Neuronal stem cell (in vitro differentiated cells): ENCODE measurements around the gene WDR33.

Experiments
- DNase-seq: peaks from one replicate; pipeline ENCODE4 v3.0.0-alpha.2; 2013; ENCODE audit warnings: low spot score
- H2AFZ ChIP-seq: one replicate; pipeline ENCODE4 v1.6.1; 2013; ENCODE audit warnings: mild to moderate bottlenecking, low read length, inconsistent platforms
- H2AK5ac ChIP-seq: 2 replicates; pipeline ENCODE4 v1.6.1; 2013; ENCODE audit warnings: low read depth, mild to moderate bottlenecking, inconsistent platforms, low read length, moderate library complexity, mixed read lengths
- H2BK120ac ChIP-seq: 2 replicates; pipeline ENCODE4 v1.6.1; 2013; ENCODE audit warnings: low read depth, mild to moderate bottlenecking, inconsistent platforms, low read length, moderate library complexity, mixed read lengths
- H2BK12ac ChIP-seq: one replicate; pipeline ENCODE4 v1.6.1; 2013; ENCODE audit warnings: low read length, inconsistent platforms
- H2BK15ac ChIP-seq: 2 replicates; pipeline ENCODE4 v1.6.1; 2013; ENCODE audit warnings: mild to moderate bottlenecking, low read length, inconsistent platforms, mixed read lengths
- H2BK5ac ChIP-seq: one replicate; pipeline ENCODE4 v1.6.1; 2013; ENCODE audit warnings: inconsistent platforms, mild to moderate bottlenecking, low read length, moderate library complexity
- H3K14ac ChIP-seq: one replicate; pipeline ENCODE4 v1.6.1; 2013; ENCODE audit warnings: low read length, inconsistent platforms
- H3K18ac ChIP-seq: 2 replicates; pipeline ENCODE4 v1.6.1; 2013; ENCODE audit warnings: low read length, inconsistent platforms
- H3K23ac ChIP-seq: 2 replicates; pipeline ENCODE4 v1.6.1; 2013; ENCODE audit warnings: low read depth, mild to moderate bottlenecking, mixed read lengths, low read length, inconsistent platforms; ENCODE audit not compliant: poor library complexity
- H3K27ac ChIP-seq: replicated peaks from 3 replicates; pipeline ENCODE4 v1.5.1; 2013; ENCODE audit warnings: low read length, inconsistent platforms
- H3K27me3 ChIP-seq, 3 experiments: 2 replicates each; pipeline ENCODE4 v1.6.1; 2013; ENCODE audit warnings: low read length in 3 of 3, mild to moderate bottlenecking in 2 of 3, inconsistent platforms in 1 of 3, low read depth in 1 of 3, mixed read lengths in 1 of 3, moderate library complexity in 1 of 3; ENCODE audit not compliant: control insufficient read depth in 3 of 3, insufficient read depth in 3 of 3
- H3K36me3 ChIP-seq, 2 donors: replicated peaks in 1 of 2; 2 replicates each; pipeline ENCODE4 v1.6.1; 2013; ENCODE audit warnings: low read length in 2 of 2; ENCODE audit not compliant: control insufficient read depth in 2 of 2, insufficient read depth in 2 of 2
- H3K4ac ChIP-seq: 2 replicates; pipeline ENCODE4 v1.6.1; 2013; ENCODE audit warnings: inconsistent platforms, mild to moderate bottlenecking, low read length, moderate library complexity
- H3K4me1 ChIP-seq, 2 donors: 1 replicate in 1 of 2; 2 replicates in 1 of 2; pipeline ENCODE4 v1.6.1; 2013; ENCODE audit warnings: low read length in 2 of 2, low read depth in 1 of 2; ENCODE audit not compliant: control insufficient read depth in 2 of 2, insufficient read depth in 1 of 2
- H3K4me2 ChIP-seq: one replicate; pipeline ENCODE4 v1.6.1; 2013; ENCODE audit warnings: mild to moderate bottlenecking, low read length, inconsistent platforms; ENCODE audit not compliant: insufficient read depth, poor library complexity, severe bottlenecking
- H3K4me3 ChIP-seq, 2 donors: 2 replicates each; pipeline ENCODE4 v1.5.1; 2013; ENCODE audit warnings: low read length in 2 of 2, mild to moderate bottlenecking in 2 of 2, inconsistent platforms in 1 of 2, moderate library complexity in 1 of 2
- H3K79me1 ChIP-seq: one replicate; pipeline ENCODE4 v1.6.1; 2013; ENCODE audit warnings: low read depth, mild to moderate bottlenecking, inconsistent platforms, low read length, moderate library complexity
- H3K9ac ChIP-seq: one replicate; pipeline ENCODE4 v1.6.1; 2013; ENCODE audit warnings: mild to moderate bottlenecking, low read depth, low read length, inconsistent platforms; ENCODE audit not compliant: poor library complexity
- H3K9me3 ChIP-seq, 2 donors: replicated peaks in 1 of 2; 2 replicates each; pipeline versions ENCODE3 to v1.6.1; 2013; ENCODE audit warnings: low read length in 2 of 2, mild to moderate bottlenecking in 2 of 2, inconsistent platforms in 1 of 2, low read depth in 1 of 2, mixed read lengths in 1 of 2, moderate library complexity in 1 of 2; ENCODE audit not compliant: control insufficient read depth in 2 of 2, insufficient read depth in 1 of 2
- H4K8ac ChIP-seq: one replicate; pipeline ENCODE4 v1.6.1; 2013; ENCODE audit warnings: low read depth, mild to moderate bottlenecking, inconsistent platforms, low read length, moderate library complexity
- H4K91ac ChIP-seq: one replicate; pipeline ENCODE4 v1.6.1; 2013; ENCODE audit warnings: low read length, low read depth, mild to moderate bottlenecking, inconsistent platforms; ENCODE audit not compliant: poor library complexity
- WGBS, 2 donors: extraction: QIAGEN DNeasy Blood & Tissue Kit; methylation state at CpG; one replicate each; pipeline ENCODE4 v1.1.7; 2013; ENCODE audit warnings: missing lambda C conversion rate in 2 of 2, mixed read lengths in 1 of 2; ENCODE audit not compliant: insufficient read length in 2 of 2, insufficient replicate concordance in 1 of 2; ENCODE audit errors: extremely low coverage in 2 of 2; 5-methylcytosine and 5-hydroxymethylcytosine counted together

Gene WDR33

DNA sequence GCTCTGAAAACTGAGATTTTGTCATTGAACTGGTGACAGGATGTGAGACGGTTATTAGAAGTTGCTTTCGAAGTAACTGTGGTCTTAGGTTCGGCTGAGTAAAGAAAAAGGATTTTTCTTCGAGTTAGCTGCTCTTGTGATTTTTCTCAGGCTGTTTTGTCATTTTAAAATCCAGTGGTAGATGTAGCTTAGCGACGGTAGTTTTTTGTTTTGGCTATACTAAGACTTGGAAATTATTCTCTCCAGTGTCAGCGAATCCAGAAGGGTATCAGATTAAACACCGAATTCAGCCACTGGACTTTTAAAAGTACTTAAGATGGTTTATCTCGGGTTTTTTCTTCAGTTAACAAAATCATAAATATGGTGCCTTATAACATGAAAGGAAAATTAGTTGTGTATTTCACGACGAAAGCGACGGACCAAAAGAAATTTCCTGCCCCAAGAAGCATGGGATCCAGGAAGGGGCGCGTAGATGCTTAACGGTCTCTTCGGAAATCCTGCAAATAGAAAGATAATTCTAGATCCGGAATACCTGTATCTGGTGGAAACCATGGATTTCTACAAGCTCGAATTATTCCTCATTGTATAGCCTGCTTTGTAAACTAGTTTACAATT is 108.5 kb downstream of the WDR33 start:
- H3K14ac ChIP-seq, result no peak overlapping the region
- peak overlapping the region; percentile 98 for H3K23ac ChIP-seq
- no peaks in the 10 kb centered on the region for H3K27me3 ChIP-seq
- H4K91ac ChIP-seq, result no peak overlapping the region
- H3K27ac ChIP-seq, result no peak overlapping the region
- peaks cover 0 to 14% of the 10 kb centered on the region in 2 donors for H3K9me3 ChIP-seq
- DNase-seq, result no peak
- H4K8ac ChIP-seq, result no peak overlapping the region
- peak overlapping the region; percentile 73 for H2AK5ac ChIP-seq
- H3K4me2 ChIP-seq, result peak overlapping the region; percentile 94
- H2BK5ac ChIP-seq, result no peak overlapping the region
- H3K4ac ChIP-seq, result no peak overlapping the region
- H2BK120ac ChIP-seq, result no peak overlapping the region
- H2AFZ ChIP-seq, result peak overlapping the region; percentile 89
- H3K9ac ChIP-seq, result peak overlapping the region; percentile 96
- peaks cover 8 to 12% of the 10 kb centered on the region in 2 donors for H3K4me1 ChIP-seq
- H3K18ac ChIP-seq, result no peak overlapping the region
- no CpG with 5 or more reads among the region's 19 CpGs for WGBS, 2 donors
- no peak overlapping the region for H2BK15ac ChIP-seq
- H3K79me1 ChIP-seq, result peaks cover 3% of the 10 kb centered on the region
- no peak overlapping the region for H2BK12ac ChIP-seq
- H3K36me3 ChIP-seq, result peaks cover 10 to 54% of the 10 kb centered on the region in 2 donors
- peak overlapping the region; percentile 64 to 92 for H3K4me3 ChIP-seq

DNA sequence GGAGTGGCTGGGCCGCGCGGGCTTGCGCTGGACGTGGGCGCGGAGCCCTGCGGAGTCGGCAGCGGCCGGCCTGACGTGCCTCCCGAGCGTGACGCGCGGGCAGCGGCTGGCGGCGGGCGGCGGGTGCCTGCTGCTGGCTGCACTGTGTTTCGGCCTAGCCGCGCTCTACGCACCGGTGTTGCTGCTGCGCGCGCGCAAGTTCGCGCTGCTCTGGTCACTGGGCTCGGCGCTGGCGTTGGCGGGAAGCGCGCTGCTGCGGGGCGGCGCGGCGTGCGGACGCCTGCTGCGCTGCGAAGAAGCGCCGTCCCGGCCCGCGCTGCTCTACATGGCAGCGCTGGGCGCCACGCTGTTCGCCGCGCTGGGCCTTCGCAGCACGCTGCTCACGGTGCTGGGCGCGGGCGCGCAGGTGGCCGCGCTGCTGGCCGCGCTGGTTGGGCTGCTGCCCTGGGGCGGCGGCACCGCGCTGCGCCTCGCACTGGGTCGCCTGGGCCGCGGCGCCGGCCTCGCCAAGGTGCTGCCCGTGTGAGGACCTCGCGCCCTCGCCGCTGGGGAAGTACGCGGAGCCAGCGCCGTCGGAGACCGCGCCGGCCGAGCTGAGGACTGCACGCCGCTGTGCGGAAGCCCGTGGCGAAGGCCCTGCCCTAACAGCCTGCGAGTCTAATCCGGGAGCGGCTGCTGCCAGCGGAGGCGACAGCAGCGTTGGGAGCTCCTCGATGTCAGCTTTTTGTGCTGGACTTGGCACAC is 109.1 kb downstream of the WDR33 start:
- H3K27ac ChIP-seq, result peak overlapping the region; percentile 76
- peak overlapping the region; percentile 93 for H4K91ac ChIP-seq
- H3K79me1 ChIP-seq, result peaks cover 3% of the 10 kb centered on the region

DNA sequence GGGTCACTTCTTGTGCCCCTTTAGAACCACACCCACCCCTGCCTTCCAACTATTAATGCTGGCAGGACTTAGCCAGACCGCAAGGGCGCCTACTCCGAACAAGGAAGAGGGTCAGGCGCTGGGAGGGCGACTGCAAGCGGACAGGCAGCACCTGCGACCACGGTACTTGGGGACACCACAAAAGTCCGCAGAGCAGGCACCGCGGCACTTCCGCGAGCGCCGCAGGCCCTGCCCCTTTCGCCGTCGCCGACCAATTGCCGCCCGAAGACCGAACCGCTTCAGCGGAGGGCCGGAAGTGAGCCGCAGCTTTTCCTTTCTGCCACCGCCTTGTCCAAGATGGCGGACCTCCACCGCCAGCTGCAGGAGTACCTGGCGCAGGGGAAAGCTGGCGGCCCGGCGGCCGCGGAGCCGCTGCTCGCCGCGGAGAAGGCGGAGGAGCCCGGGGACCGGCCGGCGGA is 109.7 kb downstream of the WDR33 start, which contains the start of gene SFT2D3:
TSS of gene SFT2D3 (plus strand) at position 305 of the 458 bp plus-strand sequence. CDS start at position 337, 32 bp downstream.
- WGBS, 2 donors, result no CpG with 5 or more reads among the region's 44 CpGs
- peaks cover 4 to 41% of the 10 kb centered on the region in 2 donors for H3K36me3 ChIP-seq

More for the DNA sequence above, 109.1 kb downstream of the WDR33 start:
- Histone ChIP-seq H2BK15ac (peak overlapping the region; percentile 62), H3K4me3 (peak overlapping the region; percentile 64 to 92), H2BK5ac (peak overlapping the region; percentile 72), H4K8ac (no peak overlapping the region), H3K18ac (peak overlapping the region; percentile 97), H3K4me2 (peak overlapping the region; percentile 94), H3K4ac (no peak overlapping the region), H3K9ac (peak overlapping the region; percentile 96), H2AFZ (peak overlapping the region; percentile 89), H3K27me3 (no peaks in the 10 kb centered on the region), H2AK5ac (peak overlapping the region; percentile 73), H2BK12ac (no peak overlapping the region), H2BK120ac (peak overlapping the region; percentile 35), H3K23ac (peak overlapping the region; percentile 98), H3K9me3 (peaks cover 0 to 14% of the 10 kb centered on the region in 2 donors), H3K36me3 (peaks cover 7 to 47% of the 10 kb centered on the region in 2 donors), H3K4me1 (peaks cover 8 to 12% of the 10 kb centered on the region in 2 donors), H3K14ac (peak overlapping the region; percentile 91)
- no CpG with 5 or more reads among the region's 108 CpGs for WGBS, 2 donors
- DNase-seq, result peak; percentile 56

More for the DNA sequence above, 109.7 kb downstream of the WDR33 start, which contains the start of gene SFT2D3:
- peak within 1 kb of the TSS; percentile 90 for H3K27ac ChIP-seq
- peak within 1 kb of the TSS; percentile 89 for H2AFZ ChIP-seq
- no peak within 1 kb of the TSS for H3K4ac ChIP-seq
- peak within 1 kb of the TSS; percentile 93 for H4K91ac ChIP-seq
- peak within 1 kb of the TSS; percentile 62 for H2BK15ac ChIP-seq
- peak within 1 kb of the TSS; percentile 97 for H3K18ac ChIP-seq
- peak within 1 kb of the TSS; percentile 73 for H2AK5ac ChIP-seq
- no peaks in the 10 kb centered on the region for H3K27me3 ChIP-seq
- peak within 1 kb of the TSS; percentile 72 for H2BK5ac ChIP-seq
- no peak within 1 kb of the TSS for H4K8ac ChIP-seq
- H3K4me1 ChIP-seq, result peaks cover 9 to 12% of the 10 kb centered on the region in 2 donors
- H2BK12ac ChIP-seq, result peak within 1 kb of the TSS; percentile 36
- H3K9me3 ChIP-seq, result peaks cover 0 to 14% of the 10 kb centered on the region in 2 donors
- peak within 1 kb of the TSS; percentile 94 for H3K4me2 ChIP-seq
- H3K23ac ChIP-seq, result peak within 1 kb of the TSS; percentile 98
- DNase-seq, result peak; percentile 82
- peak within 1 kb of the TSS; percentile 96 for H3K9ac ChIP-seq
- H3K4me3 ChIP-seq, result peak within 1 kb of the TSS; percentile 64 to 92
- H2BK120ac ChIP-seq, result peak within 1 kb of the TSS; percentile 35
- H3K79me1 ChIP-seq, result peaks cover 3% of the 10 kb centered on the region
- peak within 1 kb of the TSS; percentile 91 for H3K14ac ChIP-seq
